Measurements from ENCODE around the gene ALG14.

DNA sequence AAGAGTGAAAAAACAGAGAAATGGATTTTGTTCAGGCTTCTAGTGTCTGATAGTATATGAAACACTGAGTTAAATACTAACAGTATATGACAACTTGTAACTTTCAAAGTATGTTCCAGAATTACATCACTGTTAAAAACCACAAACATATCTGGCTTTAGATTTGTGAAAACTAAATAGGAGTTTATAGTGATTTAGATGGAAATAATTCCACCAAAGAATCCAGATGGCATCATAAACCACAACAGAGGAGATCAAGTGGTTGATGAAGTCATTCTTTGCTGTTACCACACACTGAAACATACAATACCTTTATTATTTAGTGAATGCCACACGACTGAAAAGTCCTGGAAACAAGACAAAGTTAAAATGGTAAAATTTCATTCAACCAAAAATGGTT lies 37.2 kb downstream of the ALG14 start:
- TF ChIP-seq TAF1 (IDR thresholded peaks at IDR 0.05; ENCODE audit: borderline replicate concordance, low read depth, low read length) (no peak), POLR2A (IDR thresholded peaks at IDR 0.05; ENCODE audit: low read depth, low read length) (no peak), POLR2AphosphoS5 (IDR thresholded peaks at IDR 0.05; ENCODE audit: low read depth, low read length) (no peak)
